IMR-90 (cell line): Measurements from ENCODE around the gene PIGW. TPM values are rescaled to one million over a fixed set of nuclear protein-coding genes. Genes with fewer than 3 reads are reported as not detected.

Experiments
- ATAC-seq: fragments of 200-7000 bp; cut with Tn5 transposase; 2 replicates; pipeline ENCODE4 v1.9.1; 2020; ENCODE audit warnings: low read depth, mild to moderate bottlenecking, moderate library complexity
- BruUV-seq: library from RNA; stranded (reverse); fragments of 400-500 nt; replicated peaks from 2 replicates; lab custom pipeline; 2021; lab: Mats Ljungman, UMichigan
- CTCF ChIA-PET: fragments of 300-600 bp; formaldehyde crosslinking; extraction: SDS; loops from one replicate; lab custom pipeline; 2021; ENCODE audit warnings: antibody characterized with exemption; lab: Yijun Ruan, JAX
- POLR2A ChIA-PET: fragments of 300-600 bp; sonication (Branson Sonifier 250); formaldehyde crosslinking; loops from one replicate; lab custom pipeline; 2022; ENCODE audit warnings: antibody characterized with exemption; ENCODE audit not compliant: unreplicated experiment; lab: Charles Lee
- DNase-seq: peaks from one replicate; pipeline ENCODE4 v3.0.0; 2013
- H2AFZ ChIP-seq: replicated peaks from 2 replicates; pipeline ENCODE3; 2013; ENCODE audit warnings: low read length, mild to moderate bottlenecking; ENCODE audit not compliant: poor library complexity
- H2AK5ac ChIP-seq: 2 replicates; pipeline ENCODE4 v1.6.1; 2013; ENCODE audit warnings: low read depth, low read length, inconsistent platforms
- H2AK9ac ChIP-seq: replicated peaks from 2 replicates; pipeline ENCODE3; 2013; ENCODE audit warnings: mild to moderate bottlenecking, low read depth, low read length, moderate library complexity; ENCODE audit not compliant: poor library complexity
- H2BK120ac ChIP-seq: 2 replicates; pipeline ENCODE4 v1.6.1; 2013; ENCODE audit warnings: low read depth, low read length, inconsistent platforms
- H2BK15ac ChIP-seq: 3 replicates; pipeline ENCODE4 v1.6.1; 2013; ENCODE audit warnings: low read depth, low read length, inconsistent platforms
- H2BK20ac ChIP-seq: 2 replicates; pipeline ENCODE4 v1.6.1; 2013; ENCODE audit warnings: low read depth, mild to moderate bottlenecking, inconsistent platforms, low read length, moderate library complexity
- H2BK5ac ChIP-seq: 2 replicates; pipeline ENCODE4 v1.6.1; 2013; ENCODE audit warnings: mild to moderate bottlenecking, low read depth, low read length, inconsistent platforms; ENCODE audit not compliant: poor library complexity, severe bottlenecking
- H3K14ac ChIP-seq: replicated peaks from 2 replicates; pipeline ENCODE4 v1.6.1; 2013; ENCODE audit warnings: low read depth, low read length, inconsistent platforms
- H3K18ac ChIP-seq: 2 replicates; pipeline ENCODE4 v1.6.1; 2013; ENCODE audit warnings: low read depth, low read length, control low read depth
- H3K23ac ChIP-seq: 2 replicates; pipeline ENCODE4 v1.6.1; 2013; ENCODE audit warnings: low read depth, low read length, inconsistent platforms
- H3K27ac ChIP-seq: 2 replicates; pipeline ENCODE4 v1.5.1; 2013; ENCODE audit warnings: mild to moderate bottlenecking, control low read depth, low read length; ENCODE audit not compliant: insufficient read depth
- H3K27me3 ChIP-seq: 2 replicates; pipeline ENCODE4 v1.6.1; 2013; ENCODE audit warnings: low read length; ENCODE audit not compliant: control insufficient read depth, insufficient read depth
- H3K36me3 ChIP-seq: 2 replicates; pipeline ENCODE4 v1.6.1; 2013; ENCODE audit warnings: low read length, mixed read lengths; ENCODE audit not compliant: control insufficient read depth, insufficient read depth
- H3K4ac ChIP-seq: 2 replicates; pipeline ENCODE4 v1.6.1; 2013; ENCODE audit warnings: low read depth, low read length, inconsistent platforms
- H3K4me1 ChIP-seq: 2 replicates; pipeline ENCODE4 v1.6.1; 2013; ENCODE audit warnings: low read length, mixed read lengths; ENCODE audit not compliant: control insufficient read depth, insufficient read depth
- H3K4me2 ChIP-seq: 2 replicates; pipeline ENCODE4 v1.6.1; 2013; ENCODE audit warnings: low read depth, mild to moderate bottlenecking, control low read depth, low read length, moderate library complexity
- H3K4me3 ChIP-seq: 2 replicates; pipeline ENCODE4 v1.5.1; 2013; ENCODE audit warnings: low read depth, mild to moderate bottlenecking, control low read depth, low read length, moderate library complexity; ENCODE audit not compliant: insufficient read depth
- H3K56ac ChIP-seq: 2 replicates; pipeline ENCODE4 v1.6.1; 2013; ENCODE audit warnings: low read length, inconsistent platforms; ENCODE audit not compliant: insufficient read depth; ENCODE audit errors: extremely low read depth
- H3K79me1 ChIP-seq, 2 experiments: 2 replicates each; pipeline ENCODE4 v1.6.1; 2013; ENCODE audit warnings: low read length in 2 of 2, inconsistent platforms in 1 of 2, low read depth in 1 of 2
- H3K9ac ChIP-seq: 2 replicates; pipeline ENCODE4 v1.6.1; 2013; ENCODE audit warnings: low read depth, low read length, control low read depth
- H3K9me1 ChIP-seq: 2 replicates; pipeline ENCODE4 v1.6.1; 2013; ENCODE audit warnings: low read length, inconsistent platforms; ENCODE audit not compliant: insufficient read depth
- H3K9me3 ChIP-seq: 2 replicates; pipeline ENCODE4 v1.6.1; 2013; ENCODE audit warnings: low read length; ENCODE audit not compliant: control insufficient read depth, insufficient read depth
- H4K20me1 ChIP-seq: 2 replicates; pipeline ENCODE4 v1.6.1; 2013; ENCODE audit warnings: low read length, inconsistent platforms; ENCODE audit not compliant: insufficient read depth
- H4K5ac ChIP-seq: 2 replicates; pipeline ENCODE4 v1.6.1; 2013; ENCODE audit warnings: mild to moderate bottlenecking, low read depth, low read length, control low read depth
- H4K8ac ChIP-seq, 2 experiments: 2 replicates each; pipeline ENCODE4 v1.6.1; 2013; ENCODE audit warnings: low read depth in 2 of 2, low read length in 2 of 2, control low read depth in 1 of 2, inconsistent platforms in 1 of 2
- H4K91ac ChIP-seq: 2 replicates; pipeline ENCODE4 v1.6.1; 2013; ENCODE audit warnings: low read depth, low read length, inconsistent platforms; ENCODE audit not compliant: insufficient read depth
- BHLHE40 ChIP-seq: fragments of 150-350 bp; IDR thresholded peaks from 2 replicates; pipeline ENCODE4 v1.6.1; 2016; ENCODE audit warnings: mild to moderate bottlenecking, low read depth, low read length
- MAFK ChIP-seq: IDR thresholded peaks from 2 replicates; pipeline ENCODE4 v1.6.1; 2012; ENCODE audit warnings: low read depth, low read length, improper control_type of control experiment
- POLR2A ChIP-seq: IDR thresholded peaks from 2 replicates; pipeline ENCODE4 v1.6.1; 2012; ENCODE audit warnings: mild to moderate bottlenecking, low read depth, low read length
- WGBS, 2 experiments: methylation state at CpG; one replicate each; pipeline versions ENCODE4 v1.1.5 to v1.1.7; 2013; ENCODE audit warnings: missing lambda C conversion rate in 2 of 2; ENCODE audit not compliant: insufficient read length in 1 of 2; ENCODE audit errors: extremely low coverage in 2 of 2; 5-methylcytosine and 5-hydroxymethylcytosine counted together
- dilution Hi-C: fragments of 300-500 bp; cut with HindIII; formaldehyde crosslinking; loops from one replicate; pipeline ENCODE4 v1.14.3; 2018; ENCODE audit warnings: low sequenced_read_pairs; ENCODE audit not compliant: unreplicated experiment
- in situ Hi-C: fragments of 300-500 bp; cut with MboI; formaldehyde crosslinking; loops from 3 replicates; pipeline ENCODE4 v1.14.3; 2019; ENCODE audit warnings: low sequenced_read_pairs, inconsistent platforms, mixed read lengths
- intact Hi-C: fragments of 100-400 bp; cut with micrococcal nuclease; formaldehyde crosslinking; loops from 2 replicates; pipeline ENCODE4 v1.10.0; 2022
- polyA plus RNA-seq, 3 experiments: library from polyadenylated mRNA; depleted of rRNA; stranded (reverse); fragments of >200 nt; gene quantifications; 2 replicates each; pipeline ENCODE4 v1.2.3, GENCODE V29; 2012; ENCODE audit warnings: low replicate concordance in 1 of 3
- total RNA-seq: library from RNA; depleted of rRNA; stranded (reverse); fragments of >200 nt; gene quantifications from 2 replicates; pipeline ENCODE4 v1.2.3, GENCODE V29; 2012

PIGW gene
- total and polyA plus RNA-seq, 2 of the 4 experiments (the other 2 are of a cell fraction): 4.5 to 5.5 TPM

GRCh38 chr17:36524428-36524876 lies 10.3 kb upstream of the PIGW start:
- Histone ChIP-seq H3K9ac (no peak overlapping the region), H4K8ac (no peak overlapping the region), H3K27ac (no peak overlapping the region), H3K23ac (no peak overlapping the region), H3K27me3 (no peaks in the 10 kb centered on the region), H3K36me3 (peaks cover 30% of the 10 kb centered on the region), H2AK5ac (no peak overlapping the region), H2BK20ac (no peak overlapping the region), H3K4ac (no peak overlapping the region), H3K9me3 (no peaks in the 10 kb centered on the region), H2BK15ac (no peak overlapping the region), H4K91ac (no peak overlapping the region), H2AK9ac (no peak overlapping the region), H3K56ac (no peak overlapping the region), H3K14ac (no peak overlapping the region), H3K4me3 (no peak overlapping the region), H2BK5ac (no peak overlapping the region), H4K20me1 (peaks cover 6% of the 10 kb centered on the region), H3K79me1 (peaks cover 12 to 28% of the 10 kb centered on the region in 2 experiments), H2AFZ (no peak overlapping the region), H2BK120ac (no peak overlapping the region), H3K9me1 (peaks cover 13% of the 10 kb centered on the region), H3K4me1 (no peaks in the 10 kb centered on the region), H4K5ac (no peak overlapping the region), H3K4me2 (no peak overlapping the region), H3K18ac (no peak overlapping the region)
- DNase-seq: peak; percentile 41
- ChIA-PET CTCF (no interaction called here), POLR2A (no interaction called here)
- dilution Hi-C loops: no loop called here
- in situ Hi-C loops: no loop called here
- WGBS, 2 experiments: no CpG with 5 or more reads among the region's 4 CpGs
- no TSS peak for BruUV-seq
- ATAC-seq: no peak
- TF ChIP-seq MAFK: no peak
- no peak for TF ChIP-seq POLR2A
- TF ChIP-seq BHLHE40: no peak
- intact Hi-C loops: no loop called here
